Nephron (organoid): Measurements from ENCODE around the gene OLA1.
A peak's percentile ranks its signal among the peaks of the same experiment; 100 is the strongest.

Experiments used
- H3K27ac Mint-ChIP-seq, 3 experiments: 2 replicates each; pipeline ENCODE4 v1.8.0; 2020; ENCODE audit warnings: mixed read lengths in 3 of 3, mild to moderate bottlenecking in 2 of 3, moderate library complexity in 1 of 3
- H3K27me3 Mint-ChIP-seq: 2 replicates; pipeline ENCODE4 v1.8.0; 2021; ENCODE audit warnings: low read depth, mild to moderate bottlenecking, moderate library complexity, mixed read lengths
- H3K36me3 Mint-ChIP-seq: 2 replicates; pipeline ENCODE4 v1.8.0; 2020; ENCODE audit warnings: low read depth, mixed read lengths
- H3K4me1 Mint-ChIP-seq: 2 replicates; pipeline ENCODE4 v1.8.0; 2020; ENCODE audit warnings: mixed read lengths
- H3K4me3 Mint-ChIP-seq, 3 experiments: 2 replicates each; pipeline ENCODE4 v1.8.0; 2020; ENCODE audit warnings: mild to moderate bottlenecking in 3 of 3, mixed read lengths in 3 of 3, moderate library complexity in 2 of 3
- H3K9me3 Mint-ChIP-seq: 2 replicates; pipeline ENCODE4 v1.8.0; 2020; ENCODE audit warnings: mixed read lengths
- CTCF ChIP-seq, 3 experiments: fragments of 200-600 bp; sonication (generic); IDR thresholded peaks; one replicate each; pipeline ENCODE4 v1.5.0; 2021; ENCODE audit warnings: antibody characterized with exemption in 3 of 3; ENCODE audit not compliant: unreplicated experiment in 3 of 3

OLA1 gene

GRCh38 chr2:174054926-174055325 is 193.4 kb downstream of the OLA1 start:
- H3K9me3 Mint-ChIP-seq: peaks cover 13% of the 10 kb centered on the region
- no peak overlapping the region for H3K4me3 Mint-ChIP-seq
- H3K36me3 Mint-ChIP-seq: no peaks in the 10 kb centered on the region
- H3K4me1 Mint-ChIP-seq: peaks cover 31% of the 10 kb centered on the region
- peaks cover 3% of the 10 kb centered on the region for H3K27me3 Mint-ChIP-seq
- no peak for TF ChIP-seq CTCF (IDR thresholded peaks at IDR 0.05; ENCODE audit: unreplicated experiment in 3 of 3)
- H3K27ac Mint-ChIP-seq: no peak overlapping the region

GRCh38 chr2:174053355-174054151 is 194.8 kb downstream of the OLA1 start:
- Mint-ChIP-seq H3K4me1 (peaks cover 31% of the 10 kb centered on the region), H3K27me3 (peaks cover 7% of the 10 kb centered on the region), H3K9me3 (peaks cover 4% of the 10 kb centered on the region), H3K36me3 (no peaks in the 10 kb centered on the region), H3K4me3 (peak overlapping the region; percentile 49 to 75 (median 51)), H3K27ac (peak overlapping the region; percentile 67 to 95 (median 92))
- TF ChIP-seq CTCF (IDR thresholded peaks at IDR 0.05; ENCODE audit: unreplicated experiment in 3 of 3): no peak

GRCh38 chr2:174052584-174052976 is 195.8 kb downstream of the OLA1 start:
- Mint-ChIP-seq H3K27me3 (peaks cover 7% of the 10 kb centered on the region), H3K4me1 (peaks cover 31% of the 10 kb centered on the region), H3K36me3 (no peaks in the 10 kb centered on the region), H3K27ac (peak overlapping the region; percentile 67 to 95 (median 92)), H3K9me3 (peaks cover 4% of the 10 kb centered on the region), H3K4me3 (peak overlapping the region in 2 of 3 experiments; percentile 49 to 75)
- TF ChIP-seq CTCF (IDR thresholded peaks at IDR 0.05; ENCODE audit: unreplicated experiment in 3 of 3): no peak

- no peak for TF ChIP-seq CTCF (IDR thresholded peaks at IDR 0.05; ENCODE audit: unreplicated experiment in 3 of 3)
- Mint-ChIP-seq H3K4me1 (peaks cover 31% of the 10 kb centered on the region), H3K27ac (peak overlapping the region; percentile 67 to 95 (median 92)), H3K36me3 (no peaks in the 10 kb centered on the region), H3K9me3 (peaks cover 4% of the 10 kb centered on the region), H3K4me3 (peak overlapping the region in 2 of 3 experiments; percentile 19 to 26), H3K27me3 (peaks cover 7% of the 10 kb centered on the region)
These were observed 196.4 kb downstream of the OLA1 start for GRCh38 chr2:174051741-174052583.

- H3K36me3 Mint-ChIP-seq: no peaks in the 10 kb centered on the region
- peaks cover 4% of the 10 kb centered on the region for H3K9me3 Mint-ChIP-seq
- peak overlapping the region in 2 of 3 experiments; percentile 67 to 95 for H3K27ac Mint-ChIP-seq
- TF ChIP-seq CTCF (IDR thresholded peaks at IDR 0.05; ENCODE audit: unreplicated experiment in 3 of 3): no peak
- no peak overlapping the region for H3K4me3 Mint-ChIP-seq
- H3K27me3 Mint-ChIP-seq: peaks cover 7% of the 10 kb centered on the region
- H3K4me1 Mint-ChIP-seq: peaks cover 31% of the 10 kb centered on the region
These were observed 197.3 kb downstream of the OLA1 start for GRCh38 chr2:174051068-174051467.
